H9 (cell line): ENCODE measurements around the gene LAGE3. TPM values are rescaled to one million over a fixed set of nuclear protein-coding genes. Genes with fewer than 3 reads are reported as not detected.

Experiments used
- DNase-seq: peaks from one replicate; pipeline ENCODE4 v3.0.0-alpha.2; 2017
- H2AFZ ChIP-seq: one replicate; pipeline ENCODE4 v1.6.1; 2013; ENCODE audit warnings: mild to moderate bottlenecking, low read length, control low read depth, moderate library complexity
- H2AK5ac ChIP-seq: 2 replicates; pipeline ENCODE4 v1.6.1; 2013; ENCODE audit warnings: low read length, control low read depth, mixed read lengths; ENCODE audit not compliant: insufficient read length
- H2BK120ac ChIP-seq: one replicate; pipeline ENCODE4 v1.6.1; 2013; ENCODE audit warnings: low read depth, mild to moderate bottlenecking, low read length, control low read depth, inconsistent platforms; ENCODE audit not compliant: poor library complexity, severe bottlenecking
- H2BK12ac ChIP-seq: 2 replicates; pipeline ENCODE4 v1.6.1; 2013; ENCODE audit warnings: low read length, control low read depth, mixed read lengths, low read depth; ENCODE audit not compliant: insufficient read length
- H2BK15ac ChIP-seq: 2 replicates; pipeline ENCODE4 v1.6.1; 2013; ENCODE audit warnings: low read depth, low read length, control low read depth
- H2BK20ac ChIP-seq: one replicate; pipeline ENCODE4 v1.6.1; 2013; ENCODE audit warnings: low read depth, mild to moderate bottlenecking, low read length, control low read depth, inconsistent platforms; ENCODE audit not compliant: poor library complexity, severe bottlenecking
- H2BK5ac ChIP-seq: 2 replicates; pipeline ENCODE4 v1.6.1; 2013; ENCODE audit warnings: low read length, control low read depth, mixed read lengths; ENCODE audit not compliant: insufficient read length
- H3K14ac ChIP-seq: 2 replicates; pipeline ENCODE4 v1.6.1; 2013; ENCODE audit warnings: low read length, control low read depth; ENCODE audit not compliant: insufficient read depth
- H3K18ac ChIP-seq: 2 replicates; pipeline ENCODE4 v1.6.1; 2013; ENCODE audit warnings: low read depth, mild to moderate bottlenecking, mixed read lengths, low read length, control low read depth; ENCODE audit not compliant: insufficient read length
- H3K23ac ChIP-seq: 2 replicates; pipeline ENCODE4 v1.6.1; 2013; ENCODE audit warnings: low read length, control low read depth, mixed read lengths, low read depth; ENCODE audit not compliant: insufficient read length
- H3K23me2 ChIP-seq: 2 replicates; pipeline ENCODE4 v1.6.1; 2013; ENCODE audit warnings: low read depth, mild to moderate bottlenecking, mixed read lengths, low read length, control low read depth; ENCODE audit not compliant: insufficient read length, poor library complexity, severe bottlenecking
- H3K27ac ChIP-seq: 2 replicates; pipeline ENCODE4 v1.5.1; 2013; ENCODE audit warnings: low read length, control low read depth, mixed read lengths, low read depth; ENCODE audit not compliant: insufficient read length
- H3K27me3 ChIP-seq: 2 replicates; pipeline ENCODE4 v1.6.1; 2013; ENCODE audit warnings: low read length, control low read depth, inconsistent platforms; ENCODE audit not compliant: insufficient read depth
- H3K4ac ChIP-seq: 2 replicates; pipeline ENCODE4 v1.6.1; 2013; ENCODE audit warnings: low read depth, mild to moderate bottlenecking, control low read depth, inconsistent platforms, low read length, moderate library complexity
- H3K4me1 ChIP-seq: 2 replicates; pipeline ENCODE4 v1.6.1; 2013; ENCODE audit warnings: low read length, control low read depth, inconsistent platforms; ENCODE audit not compliant: insufficient read depth
- H3K4me2 ChIP-seq: 2 replicates; pipeline ENCODE4 v1.6.1; 2013; ENCODE audit warnings: low read length, control low read depth, mixed read lengths; ENCODE audit not compliant: insufficient read length, insufficient read depth
- H3K56ac ChIP-seq: 2 replicates; pipeline ENCODE4 v1.6.1; 2013; ENCODE audit warnings: low read depth, mild to moderate bottlenecking, mixed read lengths, low read length, control low read depth; ENCODE audit not compliant: insufficient read length
- H3K79me1 ChIP-seq: 2 replicates; pipeline ENCODE4 v1.6.1; 2013; ENCODE audit warnings: low read depth, mild to moderate bottlenecking, moderate library complexity, low read length, control low read depth, inconsistent platforms; ENCODE audit not compliant: insufficient read depth, poor library complexity, severe bottlenecking
- H3K79me2 ChIP-seq: 2 replicates; pipeline ENCODE4 v1.6.1; 2013; ENCODE audit warnings: low read length, control low read depth, inconsistent platforms; ENCODE audit not compliant: insufficient read depth
- H3K9ac ChIP-seq: 2 replicates; pipeline ENCODE4 v1.6.1; 2013; ENCODE audit warnings: low read length, control low read depth, mixed read lengths; ENCODE audit not compliant: insufficient read length; ENCODE audit errors: extremely low read depth
- H3K9me3 ChIP-seq: one replicate; pipeline ENCODE4 v1.6.1; 2013; ENCODE audit warnings: low read depth, low read length, inconsistent platforms; ENCODE audit not compliant: control insufficient read depth
- H3T11ph ChIP-seq: one replicate; pipeline ENCODE4 v1.6.1; 2013; ENCODE audit warnings: mild to moderate bottlenecking, low read length, control low read depth, inconsistent platforms
- H4K20me1 ChIP-seq: one replicate; pipeline ENCODE4 v1.6.1; 2013; ENCODE audit not compliant: control insufficient read depth, insufficient read length, insufficient read depth
- H4K5ac ChIP-seq: 2 replicates; pipeline ENCODE4 v1.6.1; 2013; ENCODE audit warnings: low read depth, mild to moderate bottlenecking, mixed read lengths, low read length, control low read depth; ENCODE audit not compliant: insufficient read length
- H4K8ac ChIP-seq: replicated peaks from 2 replicates; pipeline ENCODE4 v1.6.1; 2013; ENCODE audit warnings: low read length, control low read depth, mixed read lengths, low read depth; ENCODE audit not compliant: insufficient read length
- H4K91ac ChIP-seq: 2 replicates; pipeline ENCODE4 v1.6.1; 2013; ENCODE audit warnings: low read depth, mild to moderate bottlenecking, moderate library complexity, mixed read lengths, low read length, control low read depth; ENCODE audit not compliant: insufficient read length
- H3K27ac Mint-ChIP-seq, 3 experiments: 2 replicates in 2 of 3; 3 replicates in 1 of 3; pipeline ENCODE4 v1.8.0; 2020 to 2021; ENCODE audit warnings: mixed read lengths in 3 of 3, mild to moderate bottlenecking in 1 of 3, moderate library complexity in 1 of 3
- H3K27me3 Mint-ChIP-seq: 2 replicates; pipeline ENCODE4 v1.8.0; 2021; ENCODE audit warnings: low read depth, mild to moderate bottlenecking, moderate library complexity, mixed read lengths
- H3K36me3 Mint-ChIP-seq, 3 experiments: 2 replicates in 2 of 3; 3 replicates in 1 of 3; pipeline ENCODE4 v1.8.0; 2020 to 2021; ENCODE audit warnings: low read depth in 3 of 3, mixed read lengths in 3 of 3; ENCODE audit not compliant: insufficient read depth in 1 of 3
- H3K4me1 Mint-ChIP-seq, 2 experiments: 2 replicates each; pipeline ENCODE4 v1.8.0; 2020; ENCODE audit warnings: mixed read lengths in 2 of 2
- H3K4me3 Mint-ChIP-seq, 2 experiments: 2 replicates in 1 of 2; 3 replicates in 1 of 2; pipeline ENCODE4 v1.8.0; 2020 to 2021; ENCODE audit warnings: mild to moderate bottlenecking in 2 of 2, mixed read lengths in 2 of 2, moderate library complexity in 1 of 2
- H3K9me3 Mint-ChIP-seq, 2 experiments: 2 replicates in 1 of 2; 3 replicates in 1 of 2; pipeline ENCODE4 v1.8.0; 2020; ENCODE audit warnings: mild to moderate bottlenecking in 2 of 2, mixed read lengths in 2 of 2, moderate library complexity in 1 of 2
- WGBS: extraction: QIAGEN DNeasy Blood & Tissue Kit; methylation state at CpG from one replicate; pipeline ENCODE4 v1.1.7; 2013; ENCODE audit warnings: missing lambda C conversion rate, low lambda C conversion rate, mixed read lengths; ENCODE audit not compliant: insufficient read length; ENCODE audit errors: extremely low coverage; 5-methylcytosine and 5-hydroxymethylcytosine counted together
- total RNA-seq: library from RNA; stranded (reverse); gene quantifications from 2 replicates; pipeline ENCODE4 v1.2.1, GENCODE V29; 2021
- TF ChIP-seq, protein P1 (sequence below): fragments of 200-600 bp; sonication (generic); conservative IDR thresholded peaks from 3 replicates; pipeline ENCODE4 v1.8.0; 2021; ENCODE audit warnings: antibody characterized with exemption, mild to moderate bottlenecking

Gene LAGE3
- total RNA-seq, 1 experiment from 2014 or later = 32.5 TPM

DNA sequence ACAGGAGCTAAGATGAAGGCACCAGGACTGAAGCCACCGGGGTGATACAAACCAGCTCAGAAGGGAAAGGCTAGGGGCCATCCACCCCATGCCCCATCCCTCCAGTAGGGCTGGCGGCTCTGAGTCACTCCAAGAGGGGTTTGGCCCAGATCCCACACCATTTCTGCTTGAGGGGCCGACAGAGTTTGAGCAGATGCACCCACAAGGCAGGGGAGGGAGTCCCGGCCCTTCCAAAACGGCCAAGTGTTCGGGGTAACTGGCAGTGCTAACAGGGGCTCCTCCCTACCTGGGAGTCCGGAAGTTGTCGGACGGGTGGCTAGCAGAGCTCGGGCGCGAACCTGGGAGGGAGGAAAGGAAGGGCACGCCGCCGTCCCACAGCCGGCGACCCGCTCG lies 10.9 kb upstream of the LAGE3 start:
- Mint-ChIP-seq H3K9me3 (peaks cover 57 to 70% of the 10 kb centered on the region in 2 experiments), H3K27ac (0 out of 7 replicates have a peak overlapping the region, but pooled peaks of 1 of the 3 experiments have one; percentile 65), H3K4me1 (peaks cover 3 to 12% of the 10 kb centered on the region in 2 experiments; a peak in 3 of 4 replicates), H3K36me3 (peaks cover 3 to 16% (median 14%) of the 10 kb centered on the region in 3 experiments; a peak in 6 of 7 replicates), H3K4me3 (peak overlapping the region; percentile 74 to 80), H3K27me3 (peaks cover 5% of the 10 kb centered on the region; the same call in 1 of the 2 replicates)
- Histone ChIP-seq H4K20me1 (no peaks in the 10 kb centered on the region), H3K27ac (no peak overlapping the region), H3K27me3 (no peaks in the 10 kb centered on the region), H2BK5ac (no peak overlapping the region), H3K79me2 (no peaks in the 10 kb centered on the region), H2BK120ac (no peak overlapping the region), H3K23me2 (no peaks in the 10 kb centered on the region), H2BK12ac (no peak overlapping the region), H2AK5ac (no peak overlapping the region), H3K79me1 (no peaks in the 10 kb centered on the region), H3K4ac (no peak overlapping the region), H3K23ac (no peak overlapping the region), H3K14ac (no peak overlapping the region), H2AFZ (no peak overlapping the region), H3K56ac (no peak overlapping the region), H3T11ph (no peak overlapping the region), H3K4me2 (peak overlapping the region; percentile 12), H2BK15ac (no peak overlapping the region), H3K4me1 (no peaks in the 10 kb centered on the region; the same call in 1 of the 2 replicates), H3K9ac (no peak overlapping the region), H4K5ac (no peak overlapping the region), H2BK20ac (no peak overlapping the region), H4K91ac (no peak overlapping the region), H3K18ac (no peak overlapping the region), H4K8ac (no peak overlapping the region), H3K9me3 (peaks cover 32% of the 10 kb centered on the region)
- TF ChIP-seq, protein P1, sequence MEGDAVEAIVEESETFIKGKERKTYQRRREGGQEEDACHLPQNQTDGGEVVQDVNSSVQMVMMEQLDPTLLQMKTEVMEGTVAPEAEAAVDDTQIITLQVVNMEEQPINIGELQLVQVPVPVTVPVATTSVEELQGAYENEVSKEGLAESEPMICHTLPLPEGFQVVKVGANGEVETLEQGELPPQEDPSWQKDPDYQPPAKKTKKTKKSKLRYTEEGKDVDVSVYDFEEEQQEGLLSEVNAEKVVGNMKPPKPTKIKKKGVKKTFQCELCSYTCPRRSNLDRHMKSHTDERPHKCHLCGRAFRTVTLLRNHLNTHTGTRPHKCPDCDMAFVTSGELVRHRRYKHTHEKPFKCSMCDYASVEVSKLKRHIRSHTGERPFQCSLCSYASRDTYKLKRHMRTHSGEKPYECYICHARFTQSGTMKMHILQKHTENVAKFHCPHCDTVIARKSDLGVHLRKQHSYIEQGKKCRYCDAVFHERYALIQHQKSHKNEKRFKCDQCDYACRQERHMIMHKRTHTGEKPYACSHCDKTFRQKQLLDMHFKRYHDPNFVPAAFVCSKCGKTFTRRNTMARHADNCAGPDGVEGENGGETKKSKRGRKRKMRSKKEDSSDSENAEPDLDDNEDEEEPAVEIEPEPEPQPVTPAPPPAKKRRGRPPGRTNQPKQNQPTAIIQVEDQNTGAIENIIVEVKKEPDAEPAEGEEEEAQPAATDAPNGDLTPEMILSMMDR = no peak
- no CpG with 5 or more reads among the region's 19 CpGs for WGBS
- no peak for DNase-seq
